Keratinocyte (primary cell): Measurements from ENCODE around the gene KANSL1.

Experiments used
- EZH2 ChIP-seq: IDR thresholded peaks from one replicate; pipeline ENCODE4 v1.6.1; 2012; ENCODE audit warnings: inconsistent platforms, mild to moderate bottlenecking, low read length, moderate library complexity
- TF ChIP-seq, protein P1 (sequence below), 3 experiments: IDR thresholded peaks in 1 of 3; conservative IDR thresholded peaks in 1 of 3; optimal IDR thresholded peaks in 1 of 3; 2 replicates in 2 of 3; 3 replicates in 1 of 3; pipeline versions ENCODE3 to v1.5.1; 2011; ENCODE audit warnings: low read length in 3 of 3, mild to moderate bottlenecking in 3 of 3, moderate library complexity in 2 of 3, control low read depth in 1 of 3, inconsistent platforms in 1 of 3; ENCODE audit not compliant: insufficient read depth in 2 of 3; ENCODE audit errors: extremely low read depth in 1 of 3

DNA sequence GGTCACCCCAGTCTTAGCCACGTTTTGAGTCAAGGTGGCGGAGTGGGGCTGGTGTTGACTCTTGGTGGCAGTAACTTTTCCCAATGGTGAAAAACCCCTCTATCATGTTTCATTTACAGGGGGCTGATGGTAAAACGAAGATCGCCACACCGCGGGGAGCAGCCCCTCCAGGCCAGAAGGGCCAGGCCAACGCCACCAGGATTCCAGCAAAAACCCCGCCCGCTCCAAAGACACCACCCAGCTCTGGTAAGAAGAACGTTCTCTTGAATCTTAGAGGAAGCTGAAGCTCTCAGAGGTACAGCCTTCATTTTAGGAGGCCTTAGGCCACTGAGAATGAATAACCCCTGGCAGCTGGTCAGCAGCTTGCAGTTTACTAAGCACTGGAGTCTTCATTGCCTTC lies 201.9 kb downstream of the KANSL1 start:
- TF ChIP-seq, protein P1, sequence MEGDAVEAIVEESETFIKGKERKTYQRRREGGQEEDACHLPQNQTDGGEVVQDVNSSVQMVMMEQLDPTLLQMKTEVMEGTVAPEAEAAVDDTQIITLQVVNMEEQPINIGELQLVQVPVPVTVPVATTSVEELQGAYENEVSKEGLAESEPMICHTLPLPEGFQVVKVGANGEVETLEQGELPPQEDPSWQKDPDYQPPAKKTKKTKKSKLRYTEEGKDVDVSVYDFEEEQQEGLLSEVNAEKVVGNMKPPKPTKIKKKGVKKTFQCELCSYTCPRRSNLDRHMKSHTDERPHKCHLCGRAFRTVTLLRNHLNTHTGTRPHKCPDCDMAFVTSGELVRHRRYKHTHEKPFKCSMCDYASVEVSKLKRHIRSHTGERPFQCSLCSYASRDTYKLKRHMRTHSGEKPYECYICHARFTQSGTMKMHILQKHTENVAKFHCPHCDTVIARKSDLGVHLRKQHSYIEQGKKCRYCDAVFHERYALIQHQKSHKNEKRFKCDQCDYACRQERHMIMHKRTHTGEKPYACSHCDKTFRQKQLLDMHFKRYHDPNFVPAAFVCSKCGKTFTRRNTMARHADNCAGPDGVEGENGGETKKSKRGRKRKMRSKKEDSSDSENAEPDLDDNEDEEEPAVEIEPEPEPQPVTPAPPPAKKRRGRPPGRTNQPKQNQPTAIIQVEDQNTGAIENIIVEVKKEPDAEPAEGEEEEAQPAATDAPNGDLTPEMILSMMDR (optimal IDR thresholded peaks at IDR 0.05 in 1 of 3, IDR thresholded peaks at IDR 0.05 in 1 of 3, conservative IDR thresholded peaks at IDR 0.05 in 1 of 3; ENCODE audit: extremely low read depth in 1 of 3, insufficient read depth in 2 of 3, low read length in 3 of 3): no peak
- TF ChIP-seq EZH2: no peak
